ENCODE measurements around the gene ZBP1.
A peak's percentile ranks its signal among the peaks of the same experiment; 100 is the strongest.

The ZBP1 gene

DNA sequence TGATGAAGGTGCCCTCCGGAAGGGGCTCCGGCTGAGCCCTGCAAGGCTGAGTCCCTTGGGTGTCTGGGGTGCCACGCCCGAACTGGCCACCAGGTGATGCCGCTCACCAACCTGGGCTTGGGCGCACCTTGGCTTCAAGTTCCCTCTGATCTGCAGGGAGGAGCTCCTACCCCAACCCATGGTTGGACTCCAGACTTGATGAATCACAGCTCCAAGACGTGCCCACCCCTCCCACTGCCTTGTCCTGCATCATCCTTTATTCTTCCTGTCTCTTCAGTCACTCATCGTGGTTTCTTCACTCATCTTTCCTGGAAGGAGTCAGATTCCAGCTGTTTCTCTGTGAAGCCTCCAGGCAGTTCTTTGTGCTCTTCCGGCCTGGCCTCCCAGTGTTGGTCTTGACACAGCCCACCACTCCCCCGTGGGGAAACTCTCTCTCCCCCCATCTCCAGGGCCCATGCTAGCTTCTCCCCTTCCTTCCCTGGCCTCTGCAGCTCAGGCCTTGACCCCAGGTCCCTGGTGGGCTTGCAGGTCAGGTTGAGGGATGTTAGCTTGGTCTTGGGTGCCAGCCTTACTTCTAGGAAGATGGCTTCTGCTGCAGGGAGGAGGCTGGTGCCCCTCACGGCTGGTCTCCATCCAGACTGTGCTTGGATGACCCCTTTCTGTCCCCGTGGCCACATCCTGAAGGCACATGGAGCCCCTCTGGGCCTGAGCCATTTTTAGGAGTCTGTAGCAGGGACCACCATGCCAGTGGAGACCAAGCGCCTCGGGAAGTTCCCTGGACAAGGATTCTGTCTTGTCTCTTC is 2.6 kb upstream of the ZBP1 start:
- H3K27me3 ChIP-seq (ENCODE audit: low read depth, low read length) = peaks cover 51% of the 10 kb centered on the region
- H3K27ac ChIP-seq (ENCODE audit: low read length) = no peak overlapping the region
- TF ChIP-seq EZH2phosphoT487 (IDR thresholded peaks at IDR 0.05; ENCODE audit: low read depth) = no peak
- TF ChIP-seq, protein P1, sequence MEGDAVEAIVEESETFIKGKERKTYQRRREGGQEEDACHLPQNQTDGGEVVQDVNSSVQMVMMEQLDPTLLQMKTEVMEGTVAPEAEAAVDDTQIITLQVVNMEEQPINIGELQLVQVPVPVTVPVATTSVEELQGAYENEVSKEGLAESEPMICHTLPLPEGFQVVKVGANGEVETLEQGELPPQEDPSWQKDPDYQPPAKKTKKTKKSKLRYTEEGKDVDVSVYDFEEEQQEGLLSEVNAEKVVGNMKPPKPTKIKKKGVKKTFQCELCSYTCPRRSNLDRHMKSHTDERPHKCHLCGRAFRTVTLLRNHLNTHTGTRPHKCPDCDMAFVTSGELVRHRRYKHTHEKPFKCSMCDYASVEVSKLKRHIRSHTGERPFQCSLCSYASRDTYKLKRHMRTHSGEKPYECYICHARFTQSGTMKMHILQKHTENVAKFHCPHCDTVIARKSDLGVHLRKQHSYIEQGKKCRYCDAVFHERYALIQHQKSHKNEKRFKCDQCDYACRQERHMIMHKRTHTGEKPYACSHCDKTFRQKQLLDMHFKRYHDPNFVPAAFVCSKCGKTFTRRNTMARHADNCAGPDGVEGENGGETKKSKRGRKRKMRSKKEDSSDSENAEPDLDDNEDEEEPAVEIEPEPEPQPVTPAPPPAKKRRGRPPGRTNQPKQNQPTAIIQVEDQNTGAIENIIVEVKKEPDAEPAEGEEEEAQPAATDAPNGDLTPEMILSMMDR (IDR thresholded peaks at IDR 0.05; ENCODE audit: low read depth, low read length) = peak; percentile 99
- no peak overlapping the region for H2AFZ ChIP-seq (ENCODE audit: low read depth, low read length)
- H3K9me3 ChIP-seq (ENCODE audit: insufficient read depth, low read length) = peaks cover 9% of the 10 kb centered on the region
- H3K4me1 ChIP-seq (ENCODE audit: low read length) = peaks cover 51% of the 10 kb centered on the region
- H3K4me3 ChIP-seq (ENCODE audit: low read length) = no peak overlapping the region
- no peaks in the 10 kb centered on the region for H3K79me2 ChIP-seq (ENCODE audit: low read length)
- H4K20me1 ChIP-seq (ENCODE audit: insufficient read depth, low read length) = no peaks in the 10 kb centered on the region
- peak overlapping the region; percentile 98 for H3K4me2 ChIP-seq (ENCODE audit: low read length)
- no peak overlapping the region for H3K9ac ChIP-seq (ENCODE audit: low read length)
- H3K36me3 ChIP-seq (replicated peaks; ENCODE audit: low read depth, low read length) = no peaks in the 10 kb centered on the region

DNA sequence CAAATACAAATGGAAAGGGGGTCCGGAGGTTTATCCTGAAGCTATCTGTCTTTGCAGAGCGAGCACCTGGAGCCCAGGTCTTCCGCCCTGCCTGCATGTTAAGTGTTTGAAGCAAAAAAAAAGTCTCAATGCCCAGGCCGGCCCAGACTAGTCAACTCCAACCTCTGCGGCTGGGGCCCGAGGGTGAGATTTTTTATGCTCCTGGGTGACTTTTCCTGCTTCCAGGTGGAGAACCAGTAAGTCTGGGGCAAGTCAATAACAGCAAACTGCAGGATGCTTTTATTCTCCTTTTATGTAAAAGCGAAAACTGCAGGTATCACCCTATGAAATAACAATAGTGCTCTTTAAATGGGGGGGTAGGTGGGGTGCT is 2.0 kb upstream of the ZBP1 start:
- Histone ChIP-seq H3K27me3 (ENCODE audit: low read depth, low read length) (peaks cover 57% of the 10 kb centered on the region), H3K4me2 (ENCODE audit: low read length) (peak overlapping the region; percentile 98)

DNA sequence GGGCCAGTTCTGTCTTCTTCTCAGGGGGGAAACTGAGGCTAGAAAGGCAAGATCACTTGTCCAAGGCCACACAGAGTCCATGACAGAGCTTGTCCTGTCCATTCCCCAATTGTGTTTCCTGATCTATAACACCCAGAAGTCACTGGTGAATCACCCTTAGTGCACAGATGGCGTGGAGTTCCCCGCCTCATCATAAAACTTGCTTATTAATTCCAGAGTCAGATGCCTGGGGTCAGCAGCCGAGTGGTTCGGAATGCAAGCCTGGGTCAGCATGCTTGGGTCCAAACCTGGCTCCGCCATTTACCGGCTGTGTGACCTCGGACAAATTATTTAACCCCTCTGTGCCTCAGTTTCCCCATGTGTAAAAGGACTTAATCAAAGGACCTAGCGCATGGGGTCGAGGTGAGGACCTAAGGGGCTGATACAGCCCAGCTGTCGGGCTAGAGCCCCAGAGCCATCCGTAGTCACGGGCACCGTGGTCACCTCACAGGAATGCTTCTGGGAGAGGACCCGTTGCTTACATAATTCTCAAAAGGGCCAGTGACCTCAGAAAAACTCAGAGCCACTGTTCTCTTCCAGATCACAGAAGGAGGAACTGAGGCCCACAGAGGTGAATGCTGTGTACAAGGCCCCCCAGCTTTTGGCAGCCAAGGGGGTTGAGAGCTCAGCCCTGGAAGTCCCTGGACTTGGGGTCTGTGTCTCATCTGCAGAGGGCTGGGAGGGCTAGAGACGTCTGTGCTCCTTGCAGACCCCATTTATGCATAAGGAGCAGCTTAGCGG is 1.4 kb upstream of the ZBP1 start:
- H3K4me1 ChIP-seq (ENCODE audit: low read length) = peaks cover 52% of the 10 kb centered on the region
- no peak overlapping the region for H2AFZ ChIP-seq (ENCODE audit: low read depth, low read length)
- peak overlapping the region; percentile 52; the same call in 1 of the 2 replicates for H3K9ac ChIP-seq (ENCODE audit: low read length)
- peaks cover 9% of the 10 kb centered on the region for H3K9me3 ChIP-seq (ENCODE audit: insufficient read depth, low read length)
- H3K4me2 ChIP-seq (ENCODE audit: low read length) = peak overlapping the region; percentile 98
- no peaks in the 10 kb centered on the region for H3K79me2 ChIP-seq (ENCODE audit: low read length)
- H3K27ac ChIP-seq (ENCODE audit: low read length) = peak overlapping the region; percentile 78
- no peak for TF ChIP-seq EZH2phosphoT487 (IDR thresholded peaks at IDR 0.05; ENCODE audit: low read depth)
- TF ChIP-seq, protein P1 (IDR thresholded peaks at IDR 0.05; ENCODE audit: low read depth, low read length) = no peak
- no peaks in the 10 kb centered on the region for H3K36me3 ChIP-seq (replicated peaks; ENCODE audit: low read depth, low read length)
- peaks cover 61% of the 10 kb centered on the region for H3K27me3 ChIP-seq (ENCODE audit: low read depth, low read length)
- H3K4me3 ChIP-seq (ENCODE audit: low read length) = peak overlapping the region; percentile 74
- H4K20me1 ChIP-seq (ENCODE audit: insufficient read depth, low read length) = no peaks in the 10 kb centered on the region

More for the DNA sequence above, 2.0 kb upstream of the ZBP1 start:
- H3K9me3 ChIP-seq (ENCODE audit: insufficient read depth, low read length) = peaks cover 9% of the 10 kb centered on the region
- no peak for TF ChIP-seq EZH2phosphoT487 (IDR thresholded peaks at IDR 0.05; ENCODE audit: low read depth)
- TF ChIP-seq, protein P1 (IDR thresholded peaks at IDR 0.05; ENCODE audit: low read depth, low read length) = no peak
- no peak overlapping the region for H3K27ac ChIP-seq (ENCODE audit: low read length)
- H2AFZ ChIP-seq (ENCODE audit: low read depth, low read length) = no peak overlapping the region
- H3K79me2 ChIP-seq (ENCODE audit: low read length) = no peaks in the 10 kb centered on the region
- H3K9ac ChIP-seq (ENCODE audit: low read length) = no peak overlapping the region
- no peaks in the 10 kb centered on the region for H3K36me3 ChIP-seq (replicated peaks; ENCODE audit: low read depth, low read length)
- no peak overlapping the region for H3K4me3 ChIP-seq (ENCODE audit: low read length)
- H4K20me1 ChIP-seq (ENCODE audit: insufficient read depth, low read length) = no peaks in the 10 kb centered on the region
- peaks cover 52% of the 10 kb centered on the region for H3K4me1 ChIP-seq (ENCODE audit: low read length)

DNA sequence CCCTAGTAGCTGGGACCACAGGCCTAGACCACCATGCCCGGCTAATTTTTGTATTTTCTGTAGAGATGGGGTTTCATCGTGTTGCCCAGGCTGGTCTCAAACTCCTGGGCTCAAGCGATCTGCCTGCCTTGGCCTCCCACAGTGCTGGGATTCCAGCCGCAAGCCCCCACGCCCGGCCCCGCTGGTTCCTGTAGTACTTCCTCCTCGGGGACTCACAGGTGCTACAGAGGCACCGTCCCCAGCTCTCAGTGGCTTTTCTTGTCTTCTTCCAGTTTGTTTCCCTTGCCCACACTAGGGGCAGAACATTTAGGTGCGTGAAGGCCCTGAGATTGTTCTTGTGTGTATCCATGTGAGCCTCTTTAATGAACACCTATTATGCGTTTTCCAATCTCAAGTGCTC is 773 bp upstream of the ZBP1 start:
- Histone ChIP-seq H3K27ac (ENCODE audit: low read length) (peak overlapping the region; percentile 78), H3K4me3 (ENCODE audit: low read length) (peak overlapping the region; percentile 74), H3K4me2 (ENCODE audit: low read length) (peak overlapping the region; percentile 98), H3K9me3 (ENCODE audit: insufficient read depth, low read length) (peaks cover 9% of the 10 kb centered on the region), H3K36me3 (replicated peaks; ENCODE audit: low read depth, low read length) (no peaks in the 10 kb centered on the region), H3K9ac (ENCODE audit: low read length) (peak overlapping the region; percentile 52), H2AFZ (ENCODE audit: low read depth, low read length) (no peak overlapping the region; the same call in 1 of the 2 replicates), H3K27me3 (ENCODE audit: low read depth, low read length) (peaks cover 62% of the 10 kb centered on the region), H4K20me1 (ENCODE audit: insufficient read depth, low read length) (peaks cover 6% of the 10 kb centered on the region; the same call in 1 of the 2 replicates), H3K79me2 (ENCODE audit: low read length) (no peaks in the 10 kb centered on the region), H3K4me1 (ENCODE audit: low read length) (peaks cover 52% of the 10 kb centered on the region)
- TF ChIP-seq, protein P1 (IDR thresholded peaks at IDR 0.05; ENCODE audit: low read depth, low read length) = no peak
- TF ChIP-seq EZH2phosphoT487 (IDR thresholded peaks at IDR 0.05; ENCODE audit: low read depth) = no peak
